CD1c-positive myeloid dendritic cell (primary cell): ENCODE results near the gene ZNF821.
"Not testable (repeated sequence)": the region's sequence is repeated elsewhere in the genome, so short reads cannot be mapped to it uniquely, and the experiment has no call there.

Experiments used
- DNase-seq: peaks from one replicate; pipeline ENCODE4 v3.0.0-alpha.2; 2016; ENCODE audit errors: extremely low spot score

Gene ZNF821

DNA sequence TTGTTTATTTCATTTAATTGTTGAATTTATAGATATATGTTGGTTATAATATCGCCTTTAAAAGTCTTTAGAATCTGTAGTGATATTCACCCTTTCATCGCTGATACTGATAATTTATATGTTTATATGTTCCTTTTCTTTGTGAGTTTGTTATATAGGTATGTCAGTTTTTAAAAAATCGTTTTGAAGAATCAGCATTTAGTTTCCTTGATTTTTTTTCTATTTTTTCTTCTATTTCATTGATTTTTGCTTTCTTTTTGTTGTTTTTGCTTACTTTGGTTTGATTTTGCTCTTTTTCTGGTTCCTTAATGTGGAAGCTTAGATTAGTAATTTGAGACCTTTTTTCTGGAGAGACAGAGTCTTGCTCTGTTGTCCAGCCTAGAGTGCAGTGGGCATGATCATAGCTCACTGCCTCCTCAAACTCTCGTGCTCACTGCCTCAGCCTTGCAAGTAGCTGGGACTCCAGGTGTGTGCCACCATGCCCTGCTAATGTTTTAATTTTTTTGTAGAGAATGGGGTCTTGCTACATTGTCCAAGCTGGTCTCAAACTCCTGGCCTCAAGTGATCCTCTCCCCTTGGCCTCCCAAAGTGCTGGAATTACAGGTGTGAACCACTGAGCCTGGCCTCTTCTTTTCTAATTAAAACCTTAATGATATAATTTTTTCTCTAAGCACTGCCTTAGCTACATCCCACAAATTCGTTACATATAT, 18.8 kb upstream of the ZNF821 start:
- no peak for DNase-seq

GRCh38 chr16:71899171-71899570, 15.2 kb upstream of the ZNF821 start:
- no peak for DNase-seq

DNA sequence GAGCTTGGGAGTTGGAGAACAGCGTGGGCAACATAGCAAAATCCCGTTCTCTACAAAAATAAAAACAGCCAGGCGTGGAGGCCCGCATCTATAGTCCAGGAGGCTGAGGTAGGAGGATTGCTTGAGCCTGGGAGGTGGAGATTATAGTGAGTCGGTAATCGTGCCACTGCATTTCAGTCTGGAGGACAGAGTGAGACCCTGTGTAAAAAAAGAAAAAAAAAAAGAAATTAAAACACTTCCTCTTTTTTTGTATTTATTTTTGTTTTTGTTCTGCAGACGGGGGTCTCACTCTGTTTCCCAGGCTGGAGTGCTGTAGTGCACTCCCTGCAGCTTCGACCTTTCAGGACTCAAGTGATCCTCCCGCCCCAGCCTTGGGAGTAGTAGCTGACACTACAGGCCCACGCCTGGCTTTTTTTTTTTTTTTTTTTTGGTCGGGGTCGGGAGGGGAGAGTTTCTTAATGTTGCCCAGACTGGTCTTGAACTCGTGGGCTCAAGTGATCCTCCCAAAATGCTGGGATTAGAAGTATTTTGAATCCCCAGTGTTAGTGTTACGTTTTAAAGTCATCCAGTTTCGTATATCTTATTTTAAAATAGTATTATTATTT, 12.9 kb upstream of the ZNF821 start:
- no peak for DNase-seq

- no peak for DNase-seq
These were observed 11.8 kb upstream of the ZNF821 start for GRCh38 chr16:71895679-71896365.

- DNase-seq: peak; percentile 99
These were observed 11.1 kb upstream of the ZNF821 start, which contains the start of gene IST1 for GRCh38 chr16:71894921-71895678. IST1 (plus strand) TSS chr16:71895531; CDS start chr16:71915641, 20,110 bp downstream.

DNA sequence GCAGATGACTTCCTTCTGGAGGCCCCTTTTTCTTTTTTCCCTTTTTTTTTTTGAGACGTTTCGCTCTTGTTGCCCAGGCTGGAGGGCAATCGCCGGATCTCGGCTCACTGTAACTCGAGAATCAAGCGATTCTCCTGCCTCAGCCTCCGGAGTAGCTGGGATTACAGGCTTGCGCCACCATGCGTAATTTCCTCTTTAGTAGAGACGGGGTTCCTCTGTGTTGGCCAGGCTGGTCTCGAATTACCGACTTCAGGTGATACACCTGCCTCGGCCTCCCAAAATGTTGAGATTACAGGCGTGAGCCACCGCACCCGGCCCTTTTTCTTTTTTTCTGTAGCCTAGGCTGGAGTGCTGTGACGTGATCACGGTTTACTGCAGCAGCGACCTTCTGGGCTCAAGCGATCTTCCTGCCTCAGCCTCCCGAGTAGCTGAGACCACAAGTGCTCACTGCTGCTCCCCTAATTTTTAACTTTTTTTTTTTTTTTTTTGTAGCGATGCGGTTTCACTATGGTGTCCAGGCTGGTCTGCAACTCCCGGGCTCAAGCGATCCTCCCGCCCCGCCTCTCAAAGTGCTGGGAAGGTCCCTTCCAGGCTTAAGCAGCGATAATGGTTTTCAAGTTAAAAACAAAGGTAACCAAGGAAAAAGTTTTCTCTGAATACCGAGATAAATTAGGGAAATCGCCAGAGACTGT, 10.4 kb upstream of the ZNF821 start:
- peak; percentile 69 for DNase-seq

GRCh38 chr16:71893888-71894228, 9.9 kb upstream of the ZNF821 start:
- DNase-seq: no peak

- DNase-seq: no peak
These were observed 5.2 kb upstream of the ZNF821 start for GRCh38 chr16:71889147-71889546.

GRCh38 chr16:71885261-71885650, 1.3 kb upstream of the ZNF821 start:
- peak; percentile 72 for DNase-seq

DNA sequence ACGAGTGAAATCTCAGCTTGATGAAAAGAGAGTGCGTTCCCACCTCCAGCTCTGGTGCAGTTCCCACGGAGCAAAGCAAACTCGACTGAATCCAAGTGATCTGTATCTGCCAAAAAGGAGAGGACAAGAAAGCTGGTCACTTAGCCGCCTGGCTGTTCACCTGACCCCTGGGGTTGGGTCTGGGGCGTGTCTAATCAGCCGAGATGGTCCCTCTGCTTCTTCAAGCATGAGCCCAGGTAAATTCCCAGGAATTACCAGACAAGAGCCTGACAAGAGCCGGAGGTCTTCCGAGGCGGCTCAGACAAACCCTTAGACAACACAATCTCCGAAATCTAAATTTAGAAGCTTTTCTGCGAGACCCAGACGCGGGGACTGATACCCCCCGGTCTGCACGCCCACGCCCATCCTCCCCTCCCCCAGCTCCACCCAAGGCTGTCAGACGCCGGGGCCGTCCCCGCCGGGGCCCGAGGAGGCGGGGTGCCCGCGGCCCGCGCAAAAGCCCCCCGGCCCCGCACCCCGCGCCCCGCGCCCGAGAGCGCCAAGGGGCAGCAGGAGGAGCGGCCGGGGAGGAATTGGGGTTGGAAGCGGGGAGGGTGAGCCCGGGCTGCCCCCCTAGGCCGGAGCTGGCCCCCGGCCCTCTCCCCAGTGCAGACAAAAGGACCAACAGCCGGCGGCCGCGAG, 674 bp downstream of the ZNF821 start:
- no peak for DNase-seq

GRCh38 chr16:71882505-71883167, 1.3 kb downstream of the ZNF821 start:
- peak; percentile 84 for DNase-seq

DNA sequence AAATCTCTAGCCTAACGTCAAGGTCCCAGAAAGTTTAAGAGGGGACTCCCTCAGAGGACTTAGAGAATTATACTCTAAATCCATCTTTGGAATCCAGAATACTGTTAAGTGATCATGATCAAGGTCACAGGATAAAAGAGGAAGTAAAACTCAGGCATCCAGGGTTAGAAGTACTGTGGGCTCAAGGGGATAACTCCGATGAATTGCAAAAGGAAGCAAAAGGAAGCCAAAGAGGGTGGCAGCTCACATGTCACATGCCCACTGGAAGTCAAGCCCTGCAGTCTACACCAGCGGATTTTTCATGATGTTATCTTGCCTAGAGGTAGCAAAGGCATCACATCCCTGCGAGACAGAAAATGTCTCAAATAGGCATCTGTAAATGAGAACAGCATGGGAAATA, 3.8 kb downstream of the ZNF821 start:
- peak; percentile 71 for DNase-seq

GRCh38 chr16:71878911-71879310, 5.1 kb downstream of the ZNF821 start:
- DNase-seq: no peak

- DNase-seq: no peak
These were observed 10.8 kb downstream of the ZNF821 start for GRCh38 chr16:71873199-71873598.

DNA sequence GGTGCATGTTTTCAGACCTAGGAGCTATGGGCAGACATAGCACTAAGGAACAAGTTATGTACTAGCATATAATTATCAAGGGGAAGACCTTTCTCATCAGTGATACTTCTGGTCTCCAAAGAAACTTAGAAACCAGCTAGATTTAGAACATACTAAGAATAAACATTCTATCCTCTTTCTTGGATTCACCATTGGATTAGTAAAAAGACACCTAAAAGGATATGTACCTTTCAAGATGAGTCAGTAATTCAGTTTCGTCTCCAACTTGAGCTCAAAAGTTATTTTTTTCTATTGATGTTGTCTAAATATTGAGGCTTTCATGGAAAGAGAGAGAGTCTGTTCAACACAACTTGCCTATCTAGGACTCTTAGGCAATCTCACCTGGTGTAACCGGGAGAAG, 13.2 kb downstream of the ZNF821 start:
- DNase-seq: no peak

DNA sequence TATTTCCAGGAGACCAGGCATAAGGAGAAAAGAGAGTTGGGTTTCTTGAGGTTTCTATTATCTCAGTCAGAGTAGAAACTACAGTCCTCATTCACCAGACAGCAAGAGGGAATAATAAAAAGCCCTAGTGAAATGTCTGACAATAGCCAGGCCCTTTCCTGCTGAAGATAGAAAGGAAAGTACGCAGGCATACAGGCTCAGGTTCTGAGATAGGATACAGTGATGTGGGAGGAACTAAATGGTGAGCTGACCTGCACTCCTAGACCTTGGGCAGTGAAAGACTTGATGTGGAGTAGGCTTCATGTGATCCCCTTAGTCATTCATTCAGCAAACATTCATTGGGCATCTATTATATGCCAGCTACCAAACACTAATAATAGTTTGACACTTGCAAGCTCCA, 14.9 kb downstream of the ZNF821 start:
- no peak for DNase-seq

- DNase-seq: no peak
These were observed 16.0 kb downstream of the ZNF821 start for GRCh38 chr16:71867939-71868338.

- DNase-seq: not testable (repeated sequence)
These were observed 16.8 kb downstream of the ZNF821 start for GRCh38 chr16:71867175-71867574.

DNA sequence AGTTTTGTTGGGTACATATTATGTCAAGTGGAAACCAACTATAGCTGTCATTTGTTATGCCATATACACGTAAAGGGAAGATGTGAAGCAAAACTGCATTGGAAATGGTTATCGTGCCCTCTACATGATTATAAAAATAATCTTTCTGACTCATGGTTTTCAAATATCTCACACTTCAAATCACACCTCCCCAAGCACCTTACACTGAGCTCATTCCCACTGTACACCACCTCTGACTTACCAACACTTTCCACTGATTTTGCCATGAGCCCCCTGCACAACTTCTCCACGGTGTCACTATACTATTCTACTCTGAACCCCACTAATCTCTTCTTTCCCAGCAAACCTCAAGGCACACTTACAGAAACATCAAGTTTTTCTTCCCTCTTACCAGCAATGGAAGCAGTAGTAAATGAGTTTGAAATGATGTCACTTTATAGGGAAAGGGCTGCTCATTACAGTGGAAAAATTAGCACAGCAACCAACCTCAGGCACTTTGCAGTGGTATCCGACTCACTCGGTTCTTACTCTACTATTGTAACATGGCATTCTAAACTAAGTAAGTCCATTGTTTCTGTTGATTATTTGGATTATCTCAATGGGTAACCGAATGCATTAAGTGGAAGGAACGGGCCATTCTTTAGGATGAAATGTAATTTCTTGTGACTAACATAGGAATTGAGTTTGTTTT, 18.7 kb downstream of the ZNF821 start:
- DNase-seq: no peak

- no peak for DNase-seq
These were observed 20.0 kb downstream of the ZNF821 start for GRCh38 chr16:71863995-71864394.
